NB4 (cell line): Measurements from ENCODE around the gene THEMIS.

Experiments used
- MYC ChIP-seq: IDR thresholded peaks from 2 replicates; pipeline ENCODE4 v1.6.1; 2011; ENCODE audit warnings: low read depth, low read length
- POLR2A ChIP-seq: IDR thresholded peaks from 2 replicates; pipeline ENCODE4 v1.6.1; 2011; ENCODE audit warnings: mild to moderate bottlenecking; ENCODE audit not compliant: insufficient read length; ENCODE audit errors: extremely low read depth
- TF ChIP-seq, protein P1 (sequence below): IDR thresholded peaks from one replicate; pipeline ENCODE4 v1.5.1; 2012; ENCODE audit warnings: low read depth, low read length
- TF ChIP-seq, protein P2 (sequence below): IDR thresholded peaks from 2 replicates; pipeline ENCODE4 v1.6.1; 2011; ENCODE audit warnings: low read depth, low read length

DNA sequence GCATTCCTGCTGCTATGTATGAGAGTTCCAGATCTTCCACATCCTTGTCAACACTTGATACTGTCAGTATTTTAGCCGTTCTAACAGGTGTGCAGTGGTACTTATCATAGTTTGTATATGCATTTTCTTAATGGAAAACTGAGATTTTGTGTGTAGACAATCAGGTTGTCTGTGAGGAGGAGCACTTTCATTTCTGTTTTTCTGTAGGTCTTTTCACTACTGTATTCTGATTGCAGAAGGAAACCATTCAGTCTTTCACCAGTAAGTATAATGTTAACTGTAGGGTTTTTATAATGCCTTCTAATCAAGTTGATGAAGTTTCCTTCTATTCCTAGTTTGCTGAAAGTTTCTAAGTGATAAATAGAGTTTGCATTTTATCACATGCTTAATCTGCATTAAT lies 216.4 kb downstream of the THEMIS start:
- TF ChIP-seq, protein P1, sequence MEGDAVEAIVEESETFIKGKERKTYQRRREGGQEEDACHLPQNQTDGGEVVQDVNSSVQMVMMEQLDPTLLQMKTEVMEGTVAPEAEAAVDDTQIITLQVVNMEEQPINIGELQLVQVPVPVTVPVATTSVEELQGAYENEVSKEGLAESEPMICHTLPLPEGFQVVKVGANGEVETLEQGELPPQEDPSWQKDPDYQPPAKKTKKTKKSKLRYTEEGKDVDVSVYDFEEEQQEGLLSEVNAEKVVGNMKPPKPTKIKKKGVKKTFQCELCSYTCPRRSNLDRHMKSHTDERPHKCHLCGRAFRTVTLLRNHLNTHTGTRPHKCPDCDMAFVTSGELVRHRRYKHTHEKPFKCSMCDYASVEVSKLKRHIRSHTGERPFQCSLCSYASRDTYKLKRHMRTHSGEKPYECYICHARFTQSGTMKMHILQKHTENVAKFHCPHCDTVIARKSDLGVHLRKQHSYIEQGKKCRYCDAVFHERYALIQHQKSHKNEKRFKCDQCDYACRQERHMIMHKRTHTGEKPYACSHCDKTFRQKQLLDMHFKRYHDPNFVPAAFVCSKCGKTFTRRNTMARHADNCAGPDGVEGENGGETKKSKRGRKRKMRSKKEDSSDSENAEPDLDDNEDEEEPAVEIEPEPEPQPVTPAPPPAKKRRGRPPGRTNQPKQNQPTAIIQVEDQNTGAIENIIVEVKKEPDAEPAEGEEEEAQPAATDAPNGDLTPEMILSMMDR, result no peak
- TF ChIP-seq POLR2A (no peak), MYC (no peak)
- TF ChIP-seq, protein P2, sequence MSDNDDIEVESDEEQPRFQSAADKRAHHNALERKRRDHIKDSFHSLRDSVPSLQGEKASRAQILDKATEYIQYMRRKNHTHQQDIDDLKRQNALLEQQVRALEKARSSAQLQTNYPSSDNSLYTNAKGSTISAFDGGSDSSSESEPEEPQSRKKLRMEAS, result no peak
